Epithelial cell of proximal tubule (primary cell): ENCODE results near the gene RAB30. TPM values are rescaled to one million over a fixed set of nuclear protein-coding genes. Genes with fewer than 3 reads are reported as not detected.

Experiments used
- DNase-seq: peaks from one replicate; pipeline ENCODE4 v3.0.0-alpha.2; 2011; ENCODE audit warnings: low read depth
- H3K4me3 ChIP-seq: 2 replicates; pipeline ENCODE4 v1.5.1; 2011; ENCODE audit warnings: low read depth, mild to moderate bottlenecking, low read length
- total RNA-seq: library from RNA; depleted of rRNA; stranded (reverse); fragments of >200 nt; gene quantifications from 2 replicates; pipeline ENCODE4 v1.2.3, GENCODE V29; 2015
- TF ChIP-seq, protein P1 (sequence below): conservative IDR thresholded peaks from 2 replicates; pipeline ENCODE4 v1.5.1; 2012; ENCODE audit warnings: low read depth, mild to moderate bottlenecking, low read length

The RAB30 gene, protein sequence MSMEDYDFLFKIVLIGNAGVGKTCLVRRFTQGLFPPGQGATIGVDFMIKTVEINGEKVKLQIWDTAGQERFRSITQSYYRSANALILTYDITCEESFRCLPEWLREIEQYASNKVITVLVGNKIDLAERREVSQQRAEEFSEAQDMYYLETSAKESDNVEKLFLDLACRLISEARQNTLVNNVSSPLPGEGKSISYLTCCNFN
- total RNA-seq: 2.8 and 5.3 TPM in 2 replicates

DNA sequence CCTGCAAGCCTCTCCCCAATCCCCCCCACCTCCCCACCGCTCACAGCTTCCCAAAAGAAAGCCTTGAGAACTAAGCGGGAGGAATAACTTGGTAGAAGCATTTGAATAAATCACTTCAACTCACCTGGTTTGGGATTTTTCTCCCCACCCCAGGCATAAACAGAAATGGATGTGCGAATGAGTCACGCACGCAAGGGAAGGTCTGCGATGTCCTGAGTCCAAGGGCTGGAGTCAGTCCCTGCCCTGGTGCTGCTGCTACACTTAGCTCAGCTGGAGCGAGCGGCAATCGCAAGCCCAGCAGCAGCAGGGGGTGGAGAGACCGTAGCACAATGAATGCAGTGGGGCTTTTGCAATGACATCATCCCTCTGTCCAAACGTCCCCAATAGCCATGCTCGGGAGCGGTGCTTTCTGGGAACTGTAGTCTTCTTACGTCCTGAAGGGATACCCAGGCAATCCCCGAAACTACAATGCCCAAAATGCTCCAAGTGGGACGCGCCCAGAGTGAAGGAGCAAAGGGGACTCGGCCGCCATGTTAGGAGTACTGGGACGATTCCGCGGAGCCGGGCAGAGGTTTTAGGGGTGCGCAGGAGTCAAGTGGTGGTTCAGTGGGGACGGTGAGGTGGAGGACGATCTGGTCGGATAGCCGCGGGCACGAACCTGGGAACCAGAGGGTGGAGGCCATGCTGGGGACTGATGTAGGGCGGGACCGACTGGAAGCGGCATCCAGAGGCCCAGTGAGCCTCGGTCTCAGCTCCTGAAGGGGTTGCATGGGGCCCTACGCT lies at the start of gene RAB30:
Gene RAB30 (minus strand): TSS at position 331 of the 783 bp plus-strand sequence. CDS start 74,581 bp downstream, outside the sequence.
- H3K4me3 ChIP-seq: peak within 1 kb of the TSS; percentile 87
- DNase-seq: peak; percentile 98
- TF ChIP-seq, protein P1, sequence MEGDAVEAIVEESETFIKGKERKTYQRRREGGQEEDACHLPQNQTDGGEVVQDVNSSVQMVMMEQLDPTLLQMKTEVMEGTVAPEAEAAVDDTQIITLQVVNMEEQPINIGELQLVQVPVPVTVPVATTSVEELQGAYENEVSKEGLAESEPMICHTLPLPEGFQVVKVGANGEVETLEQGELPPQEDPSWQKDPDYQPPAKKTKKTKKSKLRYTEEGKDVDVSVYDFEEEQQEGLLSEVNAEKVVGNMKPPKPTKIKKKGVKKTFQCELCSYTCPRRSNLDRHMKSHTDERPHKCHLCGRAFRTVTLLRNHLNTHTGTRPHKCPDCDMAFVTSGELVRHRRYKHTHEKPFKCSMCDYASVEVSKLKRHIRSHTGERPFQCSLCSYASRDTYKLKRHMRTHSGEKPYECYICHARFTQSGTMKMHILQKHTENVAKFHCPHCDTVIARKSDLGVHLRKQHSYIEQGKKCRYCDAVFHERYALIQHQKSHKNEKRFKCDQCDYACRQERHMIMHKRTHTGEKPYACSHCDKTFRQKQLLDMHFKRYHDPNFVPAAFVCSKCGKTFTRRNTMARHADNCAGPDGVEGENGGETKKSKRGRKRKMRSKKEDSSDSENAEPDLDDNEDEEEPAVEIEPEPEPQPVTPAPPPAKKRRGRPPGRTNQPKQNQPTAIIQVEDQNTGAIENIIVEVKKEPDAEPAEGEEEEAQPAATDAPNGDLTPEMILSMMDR: no peak

DNA sequence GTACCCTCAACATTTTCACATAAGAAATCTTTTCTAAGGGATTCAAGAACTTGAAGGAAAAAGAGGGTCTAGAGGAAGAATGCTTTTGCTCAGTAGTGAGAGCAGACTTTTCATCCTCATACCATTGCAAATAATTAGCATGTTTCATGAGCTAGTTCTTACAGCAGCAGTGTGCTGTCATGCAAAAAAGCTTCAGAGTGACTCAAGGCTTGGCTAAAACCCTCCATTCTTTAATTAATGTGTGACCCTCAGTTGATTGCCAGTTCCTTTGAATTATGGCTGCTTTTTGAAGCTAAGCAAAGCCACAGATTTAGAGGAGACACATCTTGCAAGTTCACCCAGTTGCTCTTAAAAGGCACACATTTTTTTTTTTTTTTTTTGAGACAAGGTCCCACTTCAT lies 48.6 kb upstream of the RAB30 start:
- TF ChIP-seq, protein P1: no peak
- DNase-seq: peak; percentile 54
- no peak overlapping the region for H3K4me3 ChIP-seq

- TF ChIP-seq, protein P1: no peak
- DNase-seq: no peak
- no peak overlapping the region for H3K4me3 ChIP-seq
Measured at GRCh38 chr11:83119216-83119615, 47.5 kb upstream of the RAB30 start.

- DNase-seq: no peak
- H3K4me3 ChIP-seq: no peak overlapping the region
- TF ChIP-seq, protein P1: no peak
Measured at GRCh38 chr11:83118814-83119213, 47.1 kb upstream of the RAB30 start.

DNA sequence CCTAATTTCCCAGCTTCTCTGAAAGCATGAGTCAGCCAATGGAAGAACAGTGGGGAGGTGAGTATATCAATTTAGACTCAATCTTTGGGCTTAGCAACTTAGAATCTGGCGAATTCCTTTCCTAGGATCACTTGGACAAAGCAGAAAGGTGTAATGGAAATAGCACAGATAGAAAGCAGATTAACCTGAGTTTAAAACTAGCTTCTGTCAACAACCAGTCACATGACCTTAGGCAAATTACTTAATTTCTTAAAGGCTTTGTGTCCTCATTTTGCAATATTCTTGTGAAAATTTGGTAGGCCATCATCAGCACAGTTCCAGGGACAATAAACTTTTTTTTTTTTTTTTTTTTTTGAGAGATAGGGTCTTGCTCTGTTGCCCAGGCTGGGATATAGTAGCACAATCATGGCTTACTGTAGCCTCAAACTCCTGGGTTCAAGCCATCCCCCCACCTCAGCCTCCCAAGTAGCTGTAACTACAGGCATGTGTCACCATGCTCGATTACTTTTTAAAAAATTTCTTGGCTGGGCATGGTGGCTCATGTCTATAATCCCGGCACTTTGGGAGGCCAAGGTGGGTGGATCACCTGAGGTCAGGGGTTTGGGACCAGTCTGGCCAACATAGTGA lies 44.4 kb upstream of the RAB30 start:
- TF ChIP-seq, protein P1: no peak
- no peak overlapping the region for H3K4me3 ChIP-seq
- DNase-seq: no peak

DNA sequence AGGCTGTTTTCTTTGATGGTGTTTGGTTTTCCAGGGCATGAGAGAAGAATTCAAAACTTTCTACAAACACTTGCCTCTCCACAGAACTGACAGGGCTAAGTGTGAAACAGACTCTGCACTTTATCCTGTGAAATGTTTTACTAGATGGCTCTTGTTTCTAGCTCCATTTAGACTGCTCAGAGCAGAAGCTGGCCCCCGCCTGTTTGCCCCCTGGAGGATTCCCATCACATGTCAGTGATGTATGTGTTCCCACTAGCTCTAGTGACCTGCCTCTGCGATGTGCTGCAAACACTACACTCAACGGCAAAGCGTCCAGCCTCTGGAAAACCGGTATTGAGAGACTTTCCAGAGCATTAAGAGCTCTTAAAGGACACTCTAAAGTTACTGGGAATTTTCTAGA lies 43.9 kb upstream of the RAB30 start:
- TF ChIP-seq, protein P1: no peak
- no peak for DNase-seq

More for the DNA sequence above, 43.9 kb upstream of the RAB30 start:
- H3K4me3 ChIP-seq: no peak overlapping the region
